Measurements from ENCODE around the gene TRIM44.

DNA sequence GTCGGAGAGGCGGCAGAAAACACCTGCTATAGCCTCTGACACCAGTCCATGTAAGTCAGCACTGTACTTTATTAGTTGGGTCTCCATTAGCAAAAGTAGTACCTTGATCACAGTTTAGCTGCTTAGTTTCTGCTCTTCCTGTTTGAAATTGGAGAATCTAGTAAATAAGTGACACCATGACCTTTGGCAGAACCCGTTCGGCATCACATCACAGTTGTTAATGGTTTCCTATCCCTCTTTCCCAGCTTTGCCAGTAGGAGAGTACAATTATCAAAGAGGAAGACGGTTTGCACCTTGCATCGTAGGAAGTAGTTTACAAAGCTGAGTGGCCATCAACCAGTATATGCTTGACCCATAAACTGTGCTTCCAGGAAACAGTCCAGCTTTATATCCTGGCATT is 101.8 kb downstream of the TRIM44 start:
- TF ChIP-seq POLR2A (IDR thresholded peaks at IDR 0.05), result no peak
- no peak for TF ChIP-seq CTCF (IDR thresholded peaks at IDR 0.05)

Data from thyroid gland (tissue), 4 donors.